ENCODE results near the gene SNTG2. TPM values are rescaled to one million over a fixed set of nuclear protein-coding genes. Genes with fewer than 3 reads are reported as not detected.

SNTG2 gene
- total RNA-seq, 4 donors from 2014 or later = 9.0 to 44.6 (median 30.8) TPM

GRCh38 chr2:1041012-1041805 is 90.6 kb downstream of the SNTG2 start:
- WGBS, 2 donors = 79 to 82% methylated on average over 9 of the region's 9 CpGs
- no peak for DNase-seq (ENCODE audit: low spot score in 2 of 2)
- Histone ChIP-seq H3K4me3 (no peak overlapping the region), H3K4me1 (no peaks in the 10 kb centered on the region), H3K27ac (no peak overlapping the region), H3K27me3 (no peaks in the 10 kb centered on the region), H3K9me3 (peaks cover 0 to 25% (median 0%) of the 10 kb centered on the region in 4 donors), H3K36me3 (no peaks in the 10 kb centered on the region)
- TF ChIP-seq POLR2A (IDR thresholded peaks at IDR 0.05) (no peak), EP300 (IDR thresholded peaks at IDR 0.05) (no peak), CTCF (IDR thresholded peaks at IDR 0.05) (no peak)

GRCh38 chr2:1045109-1045508 is 94.5 kb downstream of the SNTG2 start:
- Histone ChIP-seq H3K4me3 (no peak overlapping the region), H3K27ac (no peak overlapping the region), H3K9me3 (peaks cover 0 to 52% (median 0%) of the 10 kb centered on the region in 4 donors), H3K4me1 (no peaks in the 10 kb centered on the region), H3K36me3 (no peaks in the 10 kb centered on the region), H3K27me3 (no peaks in the 10 kb centered on the region)
- 82 to 88% methylated on average over 1 of the region's 1 CpG for WGBS, 2 donors
- no peak for DNase-seq (ENCODE audit: low spot score in 2 of 2)
- no peak for TF ChIP-seq CTCF (IDR thresholded peaks at IDR 0.05)
- TF ChIP-seq POLR2A (IDR thresholded peaks at IDR 0.05) = no peak
- TF ChIP-seq EP300 (IDR thresholded peaks at IDR 0.05) = no peak

- Histone ChIP-seq H3K4me1 (no peaks in the 10 kb centered on the region), H3K27ac (no peak overlapping the region), H3K36me3 (no peaks in the 10 kb centered on the region), H3K27me3 (no peaks in the 10 kb centered on the region), H3K9me3 (peaks cover 0 to 52% (median 0%) of the 10 kb centered on the region in 4 donors), H3K4me3 (no peak overlapping the region)
- DNase-seq (ENCODE audit: low spot score in 2 of 2) = no peak
- whole genome bisulfite sequencing, 2 donors = 65 to 66% methylated on average over 4 of the region's 4 CpGs
- TF ChIP-seq CTCF (IDR thresholded peaks at IDR 0.05) (no peak), EP300 (IDR thresholded peaks at IDR 0.05) (no peak), POLR2A (IDR thresholded peaks at IDR 0.05) (no peak)
Measured at GRCh38 chr2:1046067-1046466, 95.4 kb downstream of the SNTG2 start.

GRCh38 chr2:1047485-1047884 is 96.8 kb downstream of the SNTG2 start:
- H3K4me3 ChIP-seq = no peak overlapping the region
- no peaks in the 10 kb centered on the region for H3K4me1 ChIP-seq
- whole genome bisulfite sequencing, 2 donors = 0% methylated on average over 1 of the region's 1 CpG
- no peak for DNase-seq (ENCODE audit: low spot score in 2 of 2)
- H3K27ac ChIP-seq = no peak overlapping the region
- no peaks in the 10 kb centered on the region for H3K36me3 ChIP-seq
- H3K9me3 ChIP-seq = peaks cover 0 to 48% (median 0%) of the 10 kb centered on the region in 4 donors
- H3K27me3 ChIP-seq = no peaks in the 10 kb centered on the region
- TF ChIP-seq CTCF (IDR thresholded peaks at IDR 0.05) = no peak
- TF ChIP-seq EP300 (IDR thresholded peaks at IDR 0.05) = no peak
- TF ChIP-seq POLR2A (IDR thresholded peaks at IDR 0.05) = no peak

- no peak for TF ChIP-seq CTCF (IDR thresholded peaks at IDR 0.05)
- no peak for TF ChIP-seq EP300 (IDR thresholded peaks at IDR 0.05)
- TF ChIP-seq POLR2A (IDR thresholded peaks at IDR 0.05) = no peak
- no peak overlapping the region for H3K27ac ChIP-seq
- DNase-seq (ENCODE audit: low spot score in 2 of 2) = no peak
- no peak overlapping the region for H3K4me3 ChIP-seq
- WGBS, 2 donors = 34 to 63% methylated on average over 2 of the region's 2 CpGs
- H3K4me1 ChIP-seq = no peaks in the 10 kb centered on the region
- no peaks in the 10 kb centered on the region for H3K27me3 ChIP-seq
- H3K9me3 ChIP-seq = peaks cover 0 to 30% (median 0%) of the 10 kb centered on the region in 4 donors
- no peaks in the 10 kb centered on the region for H3K36me3 ChIP-seq
Measured at GRCh38 chr2:1049691-1050090, 99.0 kb downstream of the SNTG2 start.

All from tibial nerve (tissue), 4 donors.